Endothelial cell of umbilical vein (primary cell): ENCODE measurements around the gene CFAP100. TPM values are rescaled to one million over a fixed set of nuclear protein-coding genes. Genes with fewer than 3 reads are reported as not detected.

Experiments used
- BruUV-seq: library from RNA; stranded (reverse); fragments of 400-500 nt; replicated peaks from 2 replicates; lab custom pipeline; 2021; lab: Mats Ljungman, UMichigan
- CTCF ChIA-PET: fragments of 300-600, 350-600 bp; sonication (Branson Sonifier 250); formaldehyde crosslinking; loops from one replicate; lab custom pipeline; 2021; ENCODE audit warnings: antibody characterized with exemption, inconsistent platforms; lab: Charles Lee
- POLR2A ChIA-PET: fragments of 300-600, 350-600 bp; sonication (Branson Sonifier 250); formaldehyde crosslinking; loops from one replicate; lab custom pipeline; 2021; ENCODE audit warnings: antibody characterized with exemption, inconsistent platforms; lab: Charles Lee
- DNase-seq: peaks from one replicate; pipeline ENCODE4 v3.0.0-alpha.2; 2011; ENCODE audit warnings: low read depth, low spot score
- FAIRE-seq: peaks from 2 replicates; lab custom pipeline; 2011; peaks lifted over from hg19 to GRCh38; lab: Jason Lieb, UNC
- H2AFZ ChIP-seq: 2 replicates; pipeline ENCODE4 v1.6.0; 2012; ENCODE audit warnings: low read depth, low read length, control low read depth, inconsistent platforms
- H3K27ac ChIP-seq: 2 replicates; pipeline ENCODE4 v1.5.1; 2011; ENCODE audit warnings: low read depth, mild to moderate bottlenecking, control low read depth, low read length, moderate library complexity; ENCODE audit not compliant: insufficient read depth
- H3K27me3 ChIP-seq, 2 experiments: 2 replicates each; pipeline versions ENCODE4 v1.6.0 to v1.6.1; 2011; ENCODE audit warnings: low read length in 2 of 2, mixed read lengths in 1 of 2; ENCODE audit not compliant: control insufficient read depth in 2 of 2, insufficient read depth in 2 of 2
- H3K36me3 ChIP-seq, 2 experiments: 2 replicates in 1 of 2; 3 replicates in 1 of 2; pipeline ENCODE4 v1.5.1; 2011; ENCODE audit warnings: low read length in 2 of 2, mild to moderate bottlenecking in 1 of 2, moderate library complexity in 1 of 2; ENCODE audit not compliant: control insufficient read depth in 2 of 2, insufficient read depth in 2 of 2; ENCODE audit errors: extremely low read depth in 1 of 2
- H3K4me1 ChIP-seq: 3 replicates; pipeline ENCODE4 v1.5.1; 2011; ENCODE audit warnings: mild to moderate bottlenecking, low read length; ENCODE audit not compliant: control insufficient read depth, insufficient read depth; ENCODE audit errors: extremely low read depth
- H3K4me2 ChIP-seq: 2 replicates; pipeline ENCODE4 v1.6.1; 2011; ENCODE audit warnings: low read length, control low read depth, mixed read lengths; ENCODE audit not compliant: insufficient read depth
- H3K4me3 ChIP-seq, 3 experiments: fragments of 200-600 bp in 1 of 3; sonication (generic), shearing (Covaris generic) in 1 of 3; replicated peaks in 1 of 3; 2 replicates each; pipeline ENCODE4 v1.5.1; 2011 to 2016; ENCODE audit warnings: control low read depth in 3 of 3, low read length in 3 of 3, mild to moderate bottlenecking in 2 of 3, inconsistent platforms in 1 of 3, low read depth in 1 of 3, moderate library complexity in 1 of 3; ENCODE audit not compliant: insufficient read depth in 1 of 3
- H3K79me2 ChIP-seq: 2 replicates; pipeline ENCODE4 v1.6.0; 2012; ENCODE audit warnings: low read length, inconsistent platforms; ENCODE audit not compliant: control insufficient read depth, insufficient read depth
- H3K9ac ChIP-seq: replicated peaks from 2 replicates; pipeline ENCODE3; 2011; ENCODE audit warnings: low read length, control low read depth; ENCODE audit not compliant: insufficient read depth; ENCODE audit errors: extremely low read depth
- H3K9me1 ChIP-seq: replicated peaks from 3 replicates; pipeline ENCODE4 v1.6.0; 2011; ENCODE audit warnings: mild to moderate bottlenecking, low read length; ENCODE audit not compliant: control insufficient read depth, insufficient read depth; ENCODE audit errors: extremely low read depth
- H3K9me3 ChIP-seq: replicated peaks from 2 replicates; pipeline ENCODE4 v1.5.1; 2012; ENCODE audit warnings: low read length, inconsistent platforms; ENCODE audit not compliant: control insufficient read depth, insufficient read depth
- H4K20me1 ChIP-seq: replicated peaks from 2 replicates; pipeline ENCODE3; 2011; ENCODE audit warnings: mild to moderate bottlenecking, low read length; ENCODE audit not compliant: control insufficient read depth, insufficient read depth; ENCODE audit errors: extremely low read depth
- EZH2 ChIP-seq: IDR thresholded peaks from 2 replicates; pipeline ENCODE4 v1.6.1; 2012; ENCODE audit warnings: borderline replicate concordance, low read depth, mild to moderate bottlenecking, moderate library complexity, low read length, inconsistent platforms; ENCODE audit not compliant: severe bottlenecking
- FOS ChIP-seq: IDR thresholded peaks from 2 replicates; pipeline ENCODE4 v1.6.1; 2011; ENCODE audit warnings: mild to moderate bottlenecking, low read length, moderate library complexity, borderline replicate concordance; ENCODE audit not compliant: insufficient read depth
- GATA2 ChIP-seq: IDR thresholded peaks from 2 replicates; pipeline ENCODE4 v1.7.0; 2011; ENCODE audit warnings: low read depth, mild to moderate bottlenecking, moderate library complexity, mixed read lengths, low read length; ENCODE audit not compliant: insufficient read length, insufficient read depth
- JUN ChIP-seq: IDR thresholded peaks from 2 replicates; pipeline ENCODE4 v1.6.1; 2011; ENCODE audit warnings: borderline replicate concordance, low read depth; ENCODE audit not compliant: insufficient read length, insufficient read depth
- MYC ChIP-seq: IDR thresholded peaks from one replicate; pipeline ENCODE4 v1.6.1; 2011; ENCODE audit warnings: mild to moderate bottlenecking, low read depth, low read length
- POLR2A ChIP-seq: IDR thresholded peaks from 2 replicates; pipeline ENCODE4 v1.6.1; 2012; ENCODE audit warnings: low read depth, mild to moderate bottlenecking, control low read depth, low read length
- POLR2AphosphoS5 ChIP-seq: IDR thresholded peaks from 2 replicates; pipeline ENCODE4 v1.6.1; 2012; ENCODE audit warnings: low read depth, mild to moderate bottlenecking, control low read depth, low read length, moderate library complexity; ENCODE audit not compliant: insufficient read depth
- dilution Hi-C: fragments of 300-500 bp; cut with MboI; formaldehyde crosslinking; loops from one replicate; pipeline ENCODE4 v1.15.0; 2019; ENCODE audit warnings: low sequenced_read_pairs; ENCODE audit not compliant: extremely low pct_ligation_motif_present
- intact Hi-C: fragments of 100-400 bp; cut with micrococcal nuclease; formaldehyde crosslinking; loops from one replicate; pipeline ENCODE4 v1.10.0; 2022
- polyA plus RNA-seq, 4 experiments: library from polyadenylated mRNA; depleted of rRNA in 3 of 4; stranded (reverse) in 3 of 4; unstranded in 1 of 4; fragments of >200 nt; gene quantifications; 2 replicates each; pipeline versions ENCODE4 v1.2.1 to v1.2.3, GENCODE V29; 2011 to 2012; ENCODE audit warnings: missing spikeins in 1 of 4
- total RNA-seq: library from RNA; stranded (reverse); gene quantifications from 2 replicates; pipeline ENCODE4 v1.2.3, GENCODE V29; 2021
- TF ChIP-seq, protein P1 (sequence below), 2 donors: IDR thresholded peaks; 1 replicate in 1 of 2; 2 replicates in 1 of 2; pipeline ENCODE4 v1.5.1; 2011; ENCODE audit warnings: low read length in 2 of 2, mild to moderate bottlenecking in 2 of 2, moderate library complexity in 2 of 2, control low read depth in 1 of 2, inconsistent platforms in 1 of 2, low read depth in 1 of 2; ENCODE audit not compliant: insufficient read depth in 1 of 2; ENCODE audit errors: extremely low read depth in 1 of 2
- TF ChIP-seq, protein P2 (sequence below): IDR thresholded peaks from 2 replicates; pipeline ENCODE4 v1.6.1; 2011; ENCODE audit not compliant: insufficient read depth, insufficient read length

CFAP100 gene
- total and polyA plus RNA-seq, 2 donors (not counting 3 experiments of a cell fraction or from before 2014, with no cell fraction given) = not detected

- Histone ChIP-seq H3K4me1 (peaks cover 6% of the 10 kb centered on the region), H3K9me3 (no peaks in the 10 kb centered on the region), H3K79me2 (no peaks in the 10 kb centered on the region), H3K9ac (no peak overlapping the region), H3K9me1 (no peaks in the 10 kb centered on the region), H3K36me3 (no peaks in the 10 kb centered on the region), H4K20me1 (no peaks in the 10 kb centered on the region), H3K27me3 (no peaks in the 10 kb centered on the region), H3K27ac (no peak overlapping the region), H3K4me2 (no peak overlapping the region), H3K4me3 (no peak overlapping the region), H2AFZ (no peak overlapping the region)
- TF ChIP-seq, protein P1, sequence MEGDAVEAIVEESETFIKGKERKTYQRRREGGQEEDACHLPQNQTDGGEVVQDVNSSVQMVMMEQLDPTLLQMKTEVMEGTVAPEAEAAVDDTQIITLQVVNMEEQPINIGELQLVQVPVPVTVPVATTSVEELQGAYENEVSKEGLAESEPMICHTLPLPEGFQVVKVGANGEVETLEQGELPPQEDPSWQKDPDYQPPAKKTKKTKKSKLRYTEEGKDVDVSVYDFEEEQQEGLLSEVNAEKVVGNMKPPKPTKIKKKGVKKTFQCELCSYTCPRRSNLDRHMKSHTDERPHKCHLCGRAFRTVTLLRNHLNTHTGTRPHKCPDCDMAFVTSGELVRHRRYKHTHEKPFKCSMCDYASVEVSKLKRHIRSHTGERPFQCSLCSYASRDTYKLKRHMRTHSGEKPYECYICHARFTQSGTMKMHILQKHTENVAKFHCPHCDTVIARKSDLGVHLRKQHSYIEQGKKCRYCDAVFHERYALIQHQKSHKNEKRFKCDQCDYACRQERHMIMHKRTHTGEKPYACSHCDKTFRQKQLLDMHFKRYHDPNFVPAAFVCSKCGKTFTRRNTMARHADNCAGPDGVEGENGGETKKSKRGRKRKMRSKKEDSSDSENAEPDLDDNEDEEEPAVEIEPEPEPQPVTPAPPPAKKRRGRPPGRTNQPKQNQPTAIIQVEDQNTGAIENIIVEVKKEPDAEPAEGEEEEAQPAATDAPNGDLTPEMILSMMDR (IDR thresholded peaks at IDR 0.05; ENCODE audit: extremely low read depth in 1 of 2, insufficient read depth in 1 of 2, low read depth in 1 of 2, low read length in 2 of 2) = no peak
- TF ChIP-seq POLR2AphosphoS5 (no peak), JUN (no peak), MYC (no peak), FOS (no peak), GATA2 (no peak), POLR2A (no peak), EZH2 (no peak)
- TF ChIP-seq, protein P2, sequence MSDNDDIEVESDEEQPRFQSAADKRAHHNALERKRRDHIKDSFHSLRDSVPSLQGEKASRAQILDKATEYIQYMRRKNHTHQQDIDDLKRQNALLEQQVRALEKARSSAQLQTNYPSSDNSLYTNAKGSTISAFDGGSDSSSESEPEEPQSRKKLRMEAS = no peak
- no TSS peak for BruUV-seq
- intact Hi-C loops (no loop called here), dilution Hi-C loops (no loop called here)
- FAIRE-seq (no peak), DNase-seq (no peak)
- CTCF ChIA-PET = interaction anchor here (1.5 kb wide), 1 partner anchor 20 kb away, joined by 3 read pairs; no protein-coding TSS in a partner anchor
- POLR2A ChIA-PET = no interaction called here
These were observed 87.2 kb downstream of the CFAP100 start for GRCh38 chr3:126481808-126482502.
